Choroid plexus epithelial cell (primary cell): ENCODE measurements around the gene LRRC72.
"Not testable (repeated sequence)": the region's sequence is repeated elsewhere in the genome, so short reads cannot be mapped to it uniquely, and the experiment has no call there.

Experiments used
- DNase-seq: peaks from one replicate; pipeline ENCODE4 v3.0.0-alpha.2; 2010; ENCODE audit warnings: low read depth
- H3K4me3 ChIP-seq: 2 replicates; pipeline ENCODE4 v1.5.1; 2011; ENCODE audit warnings: low read depth, mild to moderate bottlenecking, control low read depth, low read length, moderate library complexity
- TF ChIP-seq, protein P1 (sequence below): conservative IDR thresholded peaks from 2 replicates; pipeline ENCODE4 v1.5.1; 2011; ENCODE audit warnings: low read depth, mild to moderate bottlenecking, control low read depth, inconsistent platforms, low read length, moderate library complexity

LRRC72 gene

GRCh38 chr7:16511314-16511713 lies 15.3 kb upstream of the LRRC72 start:
- DNase-seq = no peak

GRCh38 chr7:16512097-16512496 lies 14.5 kb upstream of the LRRC72 start:
- H3K4me3 ChIP-seq = no peak overlapping the region
- no peak for DNase-seq
- TF ChIP-seq, protein P1, sequence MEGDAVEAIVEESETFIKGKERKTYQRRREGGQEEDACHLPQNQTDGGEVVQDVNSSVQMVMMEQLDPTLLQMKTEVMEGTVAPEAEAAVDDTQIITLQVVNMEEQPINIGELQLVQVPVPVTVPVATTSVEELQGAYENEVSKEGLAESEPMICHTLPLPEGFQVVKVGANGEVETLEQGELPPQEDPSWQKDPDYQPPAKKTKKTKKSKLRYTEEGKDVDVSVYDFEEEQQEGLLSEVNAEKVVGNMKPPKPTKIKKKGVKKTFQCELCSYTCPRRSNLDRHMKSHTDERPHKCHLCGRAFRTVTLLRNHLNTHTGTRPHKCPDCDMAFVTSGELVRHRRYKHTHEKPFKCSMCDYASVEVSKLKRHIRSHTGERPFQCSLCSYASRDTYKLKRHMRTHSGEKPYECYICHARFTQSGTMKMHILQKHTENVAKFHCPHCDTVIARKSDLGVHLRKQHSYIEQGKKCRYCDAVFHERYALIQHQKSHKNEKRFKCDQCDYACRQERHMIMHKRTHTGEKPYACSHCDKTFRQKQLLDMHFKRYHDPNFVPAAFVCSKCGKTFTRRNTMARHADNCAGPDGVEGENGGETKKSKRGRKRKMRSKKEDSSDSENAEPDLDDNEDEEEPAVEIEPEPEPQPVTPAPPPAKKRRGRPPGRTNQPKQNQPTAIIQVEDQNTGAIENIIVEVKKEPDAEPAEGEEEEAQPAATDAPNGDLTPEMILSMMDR = no peak

More at GRCh38 chr7:16511314-16511713, 15.3 kb upstream of the LRRC72 start:
- TF ChIP-seq, protein P1 = no peak
- H3K4me3 ChIP-seq = no peak overlapping the region

GRCh38 chr7:16514271-16514670 lies 12.4 kb upstream of the LRRC72 start:
- no peak overlapping the region for H3K4me3 ChIP-seq
- DNase-seq = no peak
- TF ChIP-seq, protein P1 = no peak

GRCh38 chr7:16514729-16515128 lies 11.9 kb upstream of the LRRC72 start:
- no peak for DNase-seq
- TF ChIP-seq, protein P1 = no peak
- H3K4me3 ChIP-seq = no peak overlapping the region

- no peak overlapping the region for H3K4me3 ChIP-seq
- TF ChIP-seq, protein P1 = no peak
- no peak for DNase-seq
Measured at GRCh38 chr7:16515785-16516685, 10.6 kb upstream of the LRRC72 start.

GRCh38 chr7:16519985-16520384 lies 6.6 kb upstream of the LRRC72 start:
- H3K4me3 ChIP-seq, DNase-seq: not testable (repeated sequence)

DNA sequence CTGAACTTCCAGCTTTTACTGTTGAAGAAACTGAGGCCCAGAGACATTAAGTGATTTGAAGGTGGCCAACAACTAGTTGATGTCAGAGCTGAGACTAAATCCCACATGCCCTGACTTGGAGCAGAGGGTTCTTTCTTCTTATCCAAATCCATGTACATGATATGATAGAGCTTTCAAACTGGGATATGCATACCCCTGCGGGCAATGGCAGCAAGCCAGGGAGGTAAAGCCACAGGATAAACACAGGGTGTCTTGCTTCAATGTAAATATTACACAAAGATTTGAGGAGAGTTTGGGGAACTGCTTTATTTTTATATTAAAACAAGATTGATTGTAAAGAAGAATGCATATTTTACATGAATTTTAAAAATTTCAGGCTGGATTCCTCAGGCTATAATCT lies 2.3 kb upstream of the LRRC72 start:
- TF ChIP-seq, protein P1 = no peak
- no peak for DNase-seq
- no peak overlapping the region for H3K4me3 ChIP-seq
